GM12878 (cell line): ENCODE results near the gene ACTR8. TPM values are rescaled to one million over a fixed set of nuclear protein-coding genes. Genes with fewer than 3 reads are reported as not detected.

Source experiments
- ATAC-seq: fragments of 200-7000 bp; cut with Tn5 transposase; 3 replicates; pipeline ENCODE4 v1.9.1; 2020; ENCODE audit warnings: mild to moderate bottlenecking, moderate library complexity
- BruUV-seq: library from RNA; stranded (reverse); fragments of 400-500 nt; replicated peaks from 2 replicates; lab custom pipeline; 2021; lab: Mats Ljungman, UMichigan
- CTCF ChIA-PET: fragments of 300-600 bp; sonication (Branson Sonifier 250); formaldehyde crosslinking; extraction: SDS; loops from one replicate; lab custom pipeline; 2021; ENCODE audit warnings: inconsistent platforms; lab: Yijun Ruan, JAX
- POLR2A ChIA-PET: fragments of 350-600 bp; formaldehyde crosslinking; extraction: SDS; loops from one replicate; lab custom pipeline; 2021; ENCODE audit warnings: inconsistent platforms; lab: Charles Lee
- RAD21 ChIA-PET: fragments of 300-600 bp; sonication (Branson Sonifier 250); formaldehyde crosslinking; loops from one replicate; lab custom pipeline; 2023; ENCODE audit warnings: antibody characterized with exemption; ENCODE audit not compliant: unreplicated experiment; lab: Charles Lee
- SMC1A ChIA-PET: fragments of 300-600 bp; sonication (Branson Sonifier 250); formaldehyde crosslinking; loops from one replicate; lab custom pipeline; 2023; ENCODE audit not compliant: unreplicated experiment, uncharacterized antibody; lab: Charles Lee
- DNase-seq: peaks from one replicate; pipeline ENCODE4 v3.0.0-alpha.2; 2011; ENCODE audit warnings: low read depth, low spot score
- FAIRE-seq: peaks from 3 replicates; lab custom pipeline; 2011; peaks lifted over from hg19 to GRCh38; lab: Jason Lieb, UNC
- H2AFZ ChIP-seq: 2 replicates; pipeline ENCODE4 v1.6.0; 2011; ENCODE audit warnings: low read depth, low read length, control low read depth; ENCODE audit not compliant: control insufficient read depth
- H3K27ac ChIP-seq: 2 replicates; pipeline ENCODE4 v1.5.1; 2011; ENCODE audit warnings: control low read depth; ENCODE audit not compliant: control insufficient read depth, insufficient read depth
- H3K27me3 ChIP-seq, 2 experiments: replicated peaks in 1 of 2; 2 replicates each; pipeline versions ENCODE4 v1.6.0 to v1.6.1; 2011; ENCODE audit warnings: low read length in 1 of 2; ENCODE audit not compliant: control insufficient read depth in 2 of 2, insufficient read depth in 2 of 2
- H3K36me3 ChIP-seq, 2 experiments: 2 replicates each; pipeline ENCODE4 v1.5.1; 2011; ENCODE audit warnings: low read length in 1 of 2; ENCODE audit not compliant: control insufficient read depth in 2 of 2, insufficient read depth in 2 of 2
- H3K4me1 ChIP-seq: 2 replicates; pipeline ENCODE4 v1.6.1; 2011; ENCODE audit warnings: mild to moderate bottlenecking, low read length, moderate library complexity, mixed read lengths; ENCODE audit not compliant: control insufficient read depth, insufficient read depth
- H3K4me2 ChIP-seq: 2 replicates; pipeline ENCODE4 v1.6.0; 2011; ENCODE audit warnings: control low read depth; ENCODE audit not compliant: control insufficient read depth, insufficient read depth
- H3K4me3 ChIP-seq: fragments of 200-600 bp; sonication (generic); 2 replicates; pipeline ENCODE4 v1.5.1; 2016
- H3K79me2 ChIP-seq: 2 replicates; pipeline ENCODE4 v1.6.0; 2011; ENCODE audit warnings: low read length; ENCODE audit not compliant: control insufficient read depth, insufficient read depth
- H3K9ac ChIP-seq: 2 replicates; pipeline ENCODE4 v1.8.0; 2011; ENCODE audit warnings: low read length, control low read depth, mixed read lengths; ENCODE audit not compliant: control insufficient read depth, insufficient read depth
- H3K9me3 ChIP-seq: replicated peaks from 3 replicates; pipeline ENCODE4 v1.5.1; 2011; ENCODE audit warnings: mild to moderate bottlenecking, low read length; ENCODE audit not compliant: control insufficient read depth, insufficient read depth
- H4K20me1 ChIP-seq: 2 replicates; pipeline ENCODE4 v1.6.0; 2011; ENCODE audit not compliant: control insufficient read depth, insufficient read depth
- CTCF ChIP-seq, 3 experiments: IDR thresholded peaks in 2 of 3; conservative IDR thresholded peaks in 1 of 3; 2 replicates each; pipeline ENCODE4 v1.5.1; 2011; ENCODE audit warnings: low read depth in 3 of 3, low read length in 3 of 3, mild to moderate bottlenecking in 3 of 3, control low read depth in 2 of 3, moderate library complexity in 2 of 3, inconsistent platforms in 1 of 3, mixed read lengths in 1 of 3; ENCODE audit not compliant: control insufficient read depth in 2 of 3, insufficient read depth in 1 of 3; ENCODE audit errors: extremely low read depth in 1 of 3
- DPF2 ChIP-seq: fragments of 450-650 bp; IDR thresholded peaks from 2 replicates; pipeline ENCODE4 v1.6.1; 2017; ENCODE audit warnings: mild to moderate bottlenecking
- E4F1 ChIP-seq: fragments of 450-650 bp; IDR thresholded peaks from 2 replicates; pipeline ENCODE4 v1.6.1; 2018; ENCODE audit warnings: borderline replicate concordance, mild to moderate bottlenecking; ENCODE audit not compliant: partially characterized antibody
- MYB ChIP-seq: fragments of 150-350 bp; IDR thresholded peaks from 2 replicates; pipeline ENCODE4 v1.6.1; 2014; ENCODE audit warnings: mild to moderate bottlenecking, low read depth, low read length, borderline replicate concordance
- PBX3 ChIP-seq: IDR thresholded peaks from 2 replicates; pipeline ENCODE4 v1.6.1; 2011; ENCODE audit warnings: mild to moderate bottlenecking, low read depth, low read length, moderate library complexity; ENCODE audit not compliant: insufficient replicate concordance
- RCOR1 ChIP-seq: conservative IDR thresholded peaks from 2 replicates; pipeline ENCODE4 v1.6.1; 2012; ENCODE audit warnings: low read depth, low read length, improper control_type of control experiment
- SUPT20H ChIP-seq: IDR thresholded peaks from 2 replicates; pipeline ENCODE4 v1.6.1; 2011; ENCODE audit warnings: low read depth, mild to moderate bottlenecking, low read length, moderate library complexity, borderline replicate concordance; ENCODE audit not compliant: control insufficient read depth
- TCF12 ChIP-seq: IDR thresholded peaks from 2 replicates; pipeline ENCODE4 v1.6.1; 2011; ENCODE audit warnings: low read depth, mild to moderate bottlenecking, low read length
- ZNF274 ChIP-seq: IDR thresholded peaks from one replicate; pipeline ENCODE4 v1.8.0; 2011; ENCODE audit not compliant: insufficient read length, insufficient read depth
- WGBS: methylation state at CpG from one replicate; pipeline ENCODE4 v1.1.6; 2016; ENCODE audit warnings: low lambda C conversion rate; ENCODE audit not compliant: insufficient replicate concordance, insufficient coverage; ENCODE audit errors: missing lambda C conversion rate; 5-methylcytosine and 5-hydroxymethylcytosine counted together
- in situ Hi-C: fragments of 300-500 bp; cut with MboI; formaldehyde crosslinking; loops from 9 replicates; pipeline ENCODE4 v1.14.3; 2018; ENCODE audit warnings: mixed read lengths
- intact Hi-C: fragments of 100-400 bp; cut with micrococcal nuclease; formaldehyde crosslinking; loops from one replicate; pipeline ENCODE4 v1.14.2; 2022; ENCODE audit not compliant: unreplicated experiment
- polyA plus RNA-seq, 11 experiments: library from polyadenylated mRNA; depleted of rRNA in 4 of 11; unstranded in 6 of 11; stranded (reverse) in 5 of 11; fragments of >200 nt; fragmentation: Nextera tagmentation in 4 of 11; fragmentation: Illumina TruSeq in 1 of 11; extraction: Ambion mirVana in 4 of 11; extraction: Trizol in 1 of 11; gene quantifications; 1 replicate in 1 of 11; 2 replicates in 10 of 11; pipeline versions ENCODE4 v1.2.1 to v1.2.3, GENCODE V29; 2011 to 2016; ENCODE audit warnings: inconsistent platforms in 2 of 11, missing spikeins in 2 of 11, low read depth in 1 of 11
- total RNA-seq, 4 experiments: library from RNA; depleted of rRNA in 3 of 4; stranded (reverse); fragments of >200 nt in 3 of 4; fragmentation: Illumina TruSeq in 1 of 4; extraction: Trizol in 1 of 4; gene quantifications; 2 replicates each; pipeline versions ENCODE4 v1.2.1 to v1.2.3, GENCODE V29; 2013 to 2021

The ACTR8 gene
- total and polyA plus RNA-seq, 10 of the 15 experiments (the other 5 are each of a cell fraction or from before 2014, with no cell fraction given): 5.3 to 35.7 (median 26.4) TPM

- Histone ChIP-seq H3K9ac (no peak overlapping the region), H3K4me1 (no peaks in the 10 kb centered on the region), H3K27me3 (no peaks in the 10 kb centered on the region), H4K20me1 (no peaks in the 10 kb centered on the region), H3K27ac (no peak overlapping the region), H2AFZ (no peak overlapping the region), H3K79me2 (no peaks in the 10 kb centered on the region), H3K36me3 (peaks cover 2 to 4% of the 10 kb centered on the region in 2 experiments; a peak in 3 of 4 replicates), H3K9me3 (no peaks in the 10 kb centered on the region), H3K4me2 (no peak overlapping the region), H3K4me3 (no peak overlapping the region)
- DNase-seq (no peak), FAIRE-seq (no peak), ATAC-seq (no peak)
- RAD21 ChIA-PET: no interaction called here
- TF ChIP-seq ZNF274 (no peak), MYB (no peak), CTCF (IDR thresholded peaks at IDR 0.05 in 2 of 3, conservative IDR thresholded peaks at IDR 0.05 in 1 of 3; ENCODE audit: control insufficient read depth in 2 of 3, extremely low read depth in 1 of 3, insufficient read depth in 1 of 3, low read depth in 3 of 3, low read length in 3 of 3) (no peak), TCF12 (no peak), DPF2 (no peak), SUPT20H (no peak), RCOR1 (no peak), E4F1 (no peak), PBX3 (no peak)
- POLR2A ChIA-PET: no interaction called here
- CTCF ChIA-PET: no interaction called here
- in situ Hi-C loops: no loop called here
- 82% methylated on average over 55 of the region's 67 CpGs for WGBS
- no TSS peak for BruUV-seq
- SMC1A ChIA-PET: no interaction called here
- intact Hi-C loops: no loop called here
These were observed 58.7 kb downstream of the ACTR8 start for GRCh38 chr3:53823026-53823955.
